ENCODE data around the gene KAZN. TPM values are rescaled to one million over a fixed set of nuclear protein-coding genes. Genes with fewer than 3 reads are reported as not detected.
A peak's percentile ranks its signal among the peaks of the same experiment; 100 is the strongest.

KAZN gene
- total and polyA plus RNA-seq, 4 experiments from 2014 or later: 0.08 to 0.47 TPM; not detected in 2

DNA sequence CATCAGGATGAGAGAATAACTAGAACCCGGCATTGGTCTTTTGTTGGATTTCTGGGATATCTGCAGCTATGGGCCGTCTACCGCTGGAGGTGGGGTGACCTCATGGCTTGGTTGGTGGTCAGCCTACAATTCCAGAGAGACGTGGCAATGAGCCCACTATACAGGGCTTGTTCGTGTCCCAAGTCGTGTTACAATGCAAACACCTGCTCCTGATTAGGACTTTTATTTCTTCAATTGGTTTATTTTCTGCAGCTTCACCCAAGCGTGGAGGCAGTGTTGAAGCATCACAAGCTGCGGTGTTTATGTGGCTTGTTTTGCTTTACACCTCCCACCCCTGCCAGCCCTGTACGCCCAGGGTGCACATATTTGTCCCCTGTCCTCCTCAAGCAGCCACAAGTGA, 343.4 kb downstream of the KAZN start:
- CTCF ChIA-PET (ENCODE audit: partially characterized antibody): no interaction called here
- no peak overlapping the region for H3K4me3 Mint-ChIP-seq
- POLR2A ChIA-PET (ENCODE audit: partially characterized antibody): no interaction called here
- intact Hi-C loops (cut with micrococcal nuclease): no loop called here
- Histone ChIP-seq H3K4me1 (ENCODE audit: insufficient read depth, low read length) (no peaks in the 10 kb centered on the region), H3K27ac (ENCODE audit: low read depth, low read length) (no peak overlapping the region), H3K9me3 (ENCODE audit: control insufficient read depth in 1 of 2, low read length in 2 of 2) (no peaks in the 10 kb centered on the region), H3K36me3 (ENCODE audit: insufficient read depth, low read length) (no peaks in the 10 kb centered on the region), H3K4me3 (ENCODE audit: low read length in 2 of 2) (no peak overlapping the region), H3K27me3 (ENCODE audit: insufficient read depth, low read length) (no peaks in the 10 kb centered on the region)
- DNase-seq: no peak
- H3K9me3 Mint-ChIP-seq: no peaks in the 10 kb centered on the region
- no peaks in the 10 kb centered on the region for H3K4me1 Mint-ChIP-seq
- H3K36me3 Mint-ChIP-seq: no peaks in the 10 kb centered on the region
- peak overlapping the region in 1 of 7 donors; percentile 80 for H3K27ac Mint-ChIP-seq
- H3K27me3 Mint-ChIP-seq: peaks cover 9% of the 10 kb centered on the region in 2 donors

DNA sequence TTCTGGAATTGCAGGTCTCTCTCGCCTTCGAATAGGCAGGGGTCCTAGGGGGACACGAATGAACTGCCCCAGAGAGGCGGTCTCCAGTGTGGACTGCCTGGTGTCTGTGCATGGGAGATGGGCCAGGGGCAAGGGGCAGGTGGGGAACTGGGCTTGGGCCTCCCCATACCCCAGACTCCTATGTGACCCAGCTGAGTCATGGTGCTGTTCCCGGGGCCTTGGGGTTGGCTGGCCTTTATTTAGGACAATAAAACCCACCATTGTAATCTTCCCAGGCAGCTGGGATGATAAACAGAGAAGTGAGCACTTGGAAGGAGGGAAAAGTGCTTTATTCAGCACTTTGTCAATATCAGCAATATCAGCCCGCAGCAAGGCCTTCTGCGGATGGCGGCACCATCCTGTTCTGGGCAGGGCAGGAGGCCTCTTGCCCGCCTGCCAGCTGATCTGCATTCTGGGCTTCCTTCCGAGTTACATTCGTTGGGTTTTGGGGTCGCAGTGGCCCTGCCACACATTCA, 346.0 kb downstream of the KAZN start:
- POLR2A ChIA-PET (ENCODE audit: partially characterized antibody): no interaction called here

DNA sequence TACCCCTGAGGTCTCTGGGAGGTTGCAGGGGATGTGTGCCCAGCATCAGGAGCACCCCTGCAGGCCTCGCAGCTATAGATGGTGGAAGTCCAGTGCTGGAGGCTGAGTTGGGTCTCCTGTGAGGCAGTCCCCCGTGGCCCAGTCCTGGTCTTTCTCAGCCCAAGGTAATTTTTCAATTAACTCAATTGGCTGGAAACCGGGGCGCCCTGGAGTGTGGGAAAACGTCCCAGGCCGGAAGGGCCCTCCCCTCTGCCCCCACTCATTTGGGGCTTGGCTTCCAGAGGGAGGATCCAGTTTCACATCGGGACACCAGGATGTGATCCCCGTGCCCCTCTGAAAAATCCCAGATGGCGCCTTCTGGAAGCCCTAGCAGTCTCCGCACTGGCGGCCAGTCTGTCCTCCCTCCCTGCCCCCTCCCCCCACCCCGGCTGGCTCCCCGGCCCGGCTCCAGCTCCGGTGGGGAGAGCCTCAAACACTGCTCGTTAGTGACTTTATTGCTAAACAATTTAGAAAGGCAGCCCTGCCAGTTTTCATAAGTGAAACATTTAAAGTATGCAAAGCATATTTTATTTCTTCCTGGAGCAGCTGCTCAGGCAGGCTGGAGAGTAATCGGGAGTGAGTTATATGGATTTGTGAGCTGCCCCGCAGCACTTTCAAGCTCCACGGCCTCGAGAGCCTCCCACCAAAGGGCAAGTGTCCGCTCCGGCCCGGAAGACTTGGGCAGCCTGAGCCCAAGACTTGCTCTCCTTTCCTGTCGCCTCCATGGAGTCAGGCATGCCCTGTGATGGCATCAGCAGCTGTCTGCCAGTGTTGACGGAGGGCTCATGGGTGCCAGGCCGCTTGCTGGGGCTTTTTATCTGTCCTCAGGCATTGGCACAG, 346.9 kb downstream of the KAZN start:
- Histone ChIP-seq H3K27ac (ENCODE audit: low read depth, low read length) (no peak overlapping the region), H3K4me3 (ENCODE audit: low read length in 2 of 2) (no peak overlapping the region), H3K4me1 (ENCODE audit: insufficient read depth, low read length) (no peaks in the 10 kb centered on the region), H3K9me3 (ENCODE audit: control insufficient read depth in 1 of 2, low read length in 2 of 2) (no peaks in the 10 kb centered on the region), H3K27me3 (ENCODE audit: insufficient read depth, low read length) (no peaks in the 10 kb centered on the region), H3K36me3 (ENCODE audit: insufficient read depth, low read length) (no peaks in the 10 kb centered on the region)
- Mint-ChIP-seq H3K27ac (no peak overlapping the region), H3K4me1 (no peaks in the 10 kb centered on the region), H3K9me3 (no peaks in the 10 kb centered on the region), H3K36me3 (no peaks in the 10 kb centered on the region), H3K27me3 (peaks cover 9 to 10% of the 10 kb centered on the region in 2 donors), H3K4me3 (no peak overlapping the region)
- POLR2A ChIA-PET (ENCODE audit: partially characterized antibody): no interaction called here
- no peak for DNase-seq
- CTCF ChIA-PET (ENCODE audit: partially characterized antibody): no interaction called here
- intact Hi-C loops (cut with micrococcal nuclease): no loop called here

More for the DNA sequence above, 346.0 kb downstream of the KAZN start:
- Mint-ChIP-seq H3K27ac (no peak overlapping the region), H3K4me3 (no peak overlapping the region), H3K9me3 (no peaks in the 10 kb centered on the region), H3K4me1 (no peaks in the 10 kb centered on the region), H3K36me3 (no peaks in the 10 kb centered on the region), H3K27me3 (peaks cover 9 to 10% of the 10 kb centered on the region in 2 donors)
- H3K36me3 ChIP-seq (ENCODE audit: insufficient read depth, low read length): no peaks in the 10 kb centered on the region
- CTCF ChIA-PET (ENCODE audit: partially characterized antibody): no interaction called here
- no peaks in the 10 kb centered on the region for H3K27me3 ChIP-seq (ENCODE audit: insufficient read depth, low read length)
- H3K4me1 ChIP-seq (ENCODE audit: insufficient read depth, low read length): no peaks in the 10 kb centered on the region
- H3K27ac ChIP-seq (ENCODE audit: low read depth, low read length): no peak overlapping the region
- no peak for DNase-seq
- no peaks in the 10 kb centered on the region for H3K9me3 ChIP-seq (ENCODE audit: control insufficient read depth in 1 of 2, low read length in 2 of 2)
- no peak overlapping the region for H3K4me3 ChIP-seq (ENCODE audit: low read length in 2 of 2)
- intact Hi-C loops (cut with micrococcal nuclease): no loop called here

DNA sequence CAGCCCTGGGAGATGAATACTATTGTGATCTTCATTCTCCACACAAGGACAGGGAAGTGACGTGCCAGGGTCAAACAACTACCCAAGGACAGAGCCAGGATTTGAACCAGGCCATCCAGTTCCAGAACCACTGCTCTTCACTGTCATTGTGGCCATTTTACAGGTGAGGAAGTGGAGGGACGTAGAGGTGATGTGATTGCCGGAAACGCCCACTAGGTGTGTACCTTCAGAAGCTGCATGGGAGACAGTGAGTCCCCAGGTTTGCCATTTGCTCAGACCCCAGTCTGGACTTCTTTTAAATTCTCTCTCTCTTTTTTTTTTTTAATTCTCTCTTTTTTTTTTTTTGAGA, 347.5 kb downstream of the KAZN start:
- DNase-seq: no peak
- Histone ChIP-seq H3K27ac (ENCODE audit: low read depth, low read length) (no peak overlapping the region), H3K4me3 (ENCODE audit: low read length in 2 of 2) (no peak overlapping the region), H3K27me3 (ENCODE audit: insufficient read depth, low read length) (no peaks in the 10 kb centered on the region), H3K36me3 (ENCODE audit: insufficient read depth, low read length) (no peaks in the 10 kb centered on the region), H3K9me3 (ENCODE audit: control insufficient read depth in 1 of 2, low read length in 2 of 2) (no peaks in the 10 kb centered on the region), H3K4me1 (ENCODE audit: insufficient read depth, low read length) (no peaks in the 10 kb centered on the region)
- ChIA-PET CTCF (ENCODE audit: partially characterized antibody) (no interaction called here), POLR2A (ENCODE audit: partially characterized antibody) (no interaction called here)
- H3K27ac Mint-ChIP-seq: no peak overlapping the region
- intact Hi-C loops (cut with micrococcal nuclease): no loop called here
- no peaks in the 10 kb centered on the region for H3K36me3 Mint-ChIP-seq
- H3K4me3 Mint-ChIP-seq: no peak overlapping the region
- H3K9me3 Mint-ChIP-seq: no peaks in the 10 kb centered on the region
- no peaks in the 10 kb centered on the region for H3K4me1 Mint-ChIP-seq
- H3K27me3 Mint-ChIP-seq: peaks cover 9 to 10% of the 10 kb centered on the region in 2 donors

DNA sequence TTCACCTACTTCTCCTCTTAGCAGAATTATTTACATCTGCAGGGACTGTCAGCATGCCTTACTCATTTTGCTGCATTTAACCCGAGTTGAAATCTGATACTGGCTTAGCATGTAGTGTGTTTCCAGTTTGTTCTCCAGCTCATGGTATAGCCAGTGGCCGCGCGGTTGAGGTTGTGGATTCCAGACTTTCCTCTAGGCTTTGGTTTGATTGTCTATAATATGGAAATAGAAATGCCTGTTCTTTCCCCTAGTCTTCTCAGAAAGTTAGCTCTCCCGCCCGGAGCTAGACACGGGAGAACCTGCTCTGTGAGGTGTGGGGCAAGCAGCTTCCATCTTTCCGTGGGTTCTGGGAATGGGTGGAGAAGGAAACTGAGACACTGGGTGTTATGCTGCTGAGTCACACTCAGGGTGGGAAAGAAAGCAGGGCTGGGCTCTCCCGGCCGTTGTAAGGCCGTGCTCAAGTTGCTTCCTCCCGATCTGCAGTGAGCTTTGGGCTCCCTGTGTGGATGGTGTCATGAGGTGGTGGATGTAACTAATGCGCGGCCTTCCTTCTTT, 348.3 kb downstream of the KAZN start:
- no peaks in the 10 kb centered on the region for H3K36me3 Mint-ChIP-seq
- CTCF ChIA-PET (ENCODE audit: partially characterized antibody): no interaction called here

DNA sequence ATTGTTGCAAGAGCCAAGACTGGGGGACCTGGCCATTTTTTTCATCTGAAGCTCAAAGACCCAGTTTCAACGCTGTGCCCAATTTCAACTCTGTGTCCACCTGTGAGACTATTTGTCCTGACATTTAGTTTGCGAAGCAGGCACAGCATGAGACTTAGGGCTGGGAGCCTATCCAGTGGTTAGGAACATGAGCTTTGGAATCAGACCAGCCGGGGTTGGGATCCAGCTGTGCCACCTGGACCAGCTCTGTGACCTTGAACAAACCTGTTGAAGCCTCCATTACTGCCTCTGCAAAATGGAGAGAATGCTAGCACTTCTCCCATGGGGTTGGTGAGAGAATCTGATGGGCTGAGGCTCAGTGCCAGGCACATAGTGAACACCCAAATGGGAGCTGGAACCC, 348.9 kb downstream of the KAZN start:
- CTCF ChIA-PET (ENCODE audit: partially characterized antibody): no interaction called here
- no peak overlapping the region for H3K27ac ChIP-seq (ENCODE audit: low read depth, low read length)
- no peaks in the 10 kb centered on the region for H3K27me3 ChIP-seq (ENCODE audit: insufficient read depth, low read length)
- no peaks in the 10 kb centered on the region for H3K9me3 Mint-ChIP-seq
- H3K27me3 Mint-ChIP-seq: peaks cover 3 to 6% of the 10 kb centered on the region in 2 donors
- no peak overlapping the region for H3K4me3 ChIP-seq (ENCODE audit: low read length in 2 of 2)
- no peak overlapping the region for H3K27ac Mint-ChIP-seq
- POLR2A ChIA-PET (ENCODE audit: partially characterized antibody): no interaction called here
- no peaks in the 10 kb centered on the region for H3K4me1 ChIP-seq (ENCODE audit: insufficient read depth, low read length)
- no peaks in the 10 kb centered on the region for H3K4me1 Mint-ChIP-seq
- no peaks in the 10 kb centered on the region for H3K9me3 ChIP-seq (ENCODE audit: control insufficient read depth in 1 of 2, low read length in 2 of 2)
- no peaks in the 10 kb centered on the region for H3K36me3 Mint-ChIP-seq
- DNase-seq: no peak
- H3K4me3 Mint-ChIP-seq: no peak overlapping the region
- intact Hi-C loops (cut with micrococcal nuclease): no loop called here
- no peaks in the 10 kb centered on the region for H3K36me3 ChIP-seq (ENCODE audit: insufficient read depth, low read length)

More for the DNA sequence above, 348.3 kb downstream of the KAZN start:
- Histone ChIP-seq H3K36me3 (ENCODE audit: insufficient read depth, low read length) (no peaks in the 10 kb centered on the region), H3K27ac (ENCODE audit: low read depth, low read length) (no peak overlapping the region), H3K4me1 (ENCODE audit: insufficient read depth, low read length) (no peaks in the 10 kb centered on the region), H3K4me3 (ENCODE audit: low read length in 2 of 2) (no peak overlapping the region), H3K9me3 (ENCODE audit: control insufficient read depth in 1 of 2, low read length in 2 of 2) (no peaks in the 10 kb centered on the region), H3K27me3 (ENCODE audit: insufficient read depth, low read length) (no peaks in the 10 kb centered on the region)
- no peak for DNase-seq
- intact Hi-C loops (cut with micrococcal nuclease): no loop called here
- Mint-ChIP-seq H3K27ac (no peak overlapping the region), H3K4me3 (no peak overlapping the region), H3K9me3 (no peaks in the 10 kb centered on the region), H3K27me3 (peaks cover 7 to 8% of the 10 kb centered on the region in 2 donors), H3K4me1 (no peaks in the 10 kb centered on the region)
- POLR2A ChIA-PET (ENCODE audit: partially characterized antibody): no interaction called here

DNA sequence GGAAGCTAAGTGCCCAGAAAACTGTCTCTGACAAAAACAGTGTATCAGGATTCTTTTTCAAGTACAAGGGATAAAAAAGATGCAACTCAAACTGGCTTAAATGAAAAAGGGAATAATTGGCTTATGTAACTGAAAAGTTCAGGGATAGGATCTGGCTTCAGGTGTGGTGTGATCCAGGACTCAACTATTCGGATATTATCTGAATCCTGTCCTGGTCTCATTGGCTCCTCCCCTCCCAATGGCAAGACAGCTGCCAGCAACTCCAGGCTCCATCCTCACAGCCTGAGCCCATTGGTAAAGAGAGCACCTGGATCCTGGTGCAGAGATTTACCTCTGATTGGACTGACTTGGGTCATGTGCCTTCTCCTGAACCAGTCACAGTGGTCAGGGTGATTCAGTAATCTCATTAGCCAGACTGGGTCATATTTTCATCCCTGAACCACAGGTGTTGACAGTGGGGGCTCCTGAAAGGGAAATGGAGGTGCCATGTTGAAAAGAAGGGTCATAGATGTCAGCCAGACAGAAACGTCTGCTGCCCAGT, 349.7 kb downstream of the KAZN start:
- Mint-ChIP-seq H3K9me3 (no peaks in the 10 kb centered on the region), H3K36me3 (no peaks in the 10 kb centered on the region), H3K4me3 (no peak overlapping the region), H3K27me3 (peaks cover 0 to 8% of the 10 kb centered on the region in 2 donors), H3K4me1 (no peaks in the 10 kb centered on the region), H3K27ac (no peak overlapping the region)
- POLR2A ChIA-PET (ENCODE audit: partially characterized antibody): no interaction called here
- H3K4me1 ChIP-seq (ENCODE audit: insufficient read depth, low read length): no peaks in the 10 kb centered on the region
- no peaks in the 10 kb centered on the region for H3K27me3 ChIP-seq (ENCODE audit: insufficient read depth, low read length)
- no peaks in the 10 kb centered on the region for H3K36me3 ChIP-seq (ENCODE audit: insufficient read depth, low read length)
- intact Hi-C loops (cut with micrococcal nuclease): no loop called here
- CTCF ChIA-PET (ENCODE audit: partially characterized antibody): no interaction called here
- H3K9me3 ChIP-seq (ENCODE audit: control insufficient read depth in 1 of 2, low read length in 2 of 2): no peaks in the 10 kb centered on the region
- no peak overlapping the region for H3K4me3 ChIP-seq (ENCODE audit: low read length in 2 of 2)
- H3K27ac ChIP-seq (ENCODE audit: low read depth, low read length): no peak overlapping the region
- no peak for DNase-seq
